Activated effector memory CD4-positive, alpha-beta T cell treated with anti-CD3 and anti-CD28 coated beads, Interleukin-2, amount 50 U/mL, for 16 hours (primary cell): Measurements from ENCODE around the gene HEXD.

Experiments
- DNase-seq: peaks from one replicate; pipeline ENCODE4 v3.0.0-alpha.2; 2020

HEXD gene

DNA sequence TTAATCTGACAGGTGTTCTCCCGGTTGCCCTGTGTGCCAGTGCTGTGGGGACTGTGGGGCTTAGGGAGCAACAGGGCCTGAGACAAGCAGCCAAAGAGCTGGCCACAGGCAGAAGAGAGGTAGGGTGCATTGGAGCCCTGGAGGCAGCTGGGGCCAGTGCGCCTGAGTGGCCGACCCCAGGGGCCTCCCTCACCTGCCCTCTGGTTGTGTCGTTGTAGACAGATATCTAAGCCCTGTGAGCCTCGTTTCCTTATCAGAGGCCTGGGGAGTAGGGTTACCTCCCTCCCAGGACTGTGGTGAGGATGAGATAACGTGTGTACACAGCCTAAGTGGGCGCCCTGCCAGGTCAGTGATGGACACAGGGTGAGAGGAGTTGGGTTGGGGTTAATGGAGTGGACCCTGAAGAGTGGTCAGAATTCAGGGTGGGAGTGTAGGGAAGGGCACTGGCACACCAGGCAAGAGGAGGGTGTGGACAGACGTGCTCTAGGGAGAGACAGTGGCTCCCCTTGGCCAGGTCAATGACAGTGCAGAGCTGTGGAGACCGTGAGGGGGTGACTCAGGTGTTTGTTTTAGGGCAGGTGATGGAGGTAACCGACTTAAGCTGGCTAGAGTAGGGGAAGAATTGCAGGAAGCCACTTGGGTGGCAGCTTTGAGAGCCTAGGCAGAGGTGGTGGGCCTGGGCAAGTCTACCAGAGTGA, 43.8 kb downstream of the HEXD start:
- no peak for DNase-seq

DNA sequence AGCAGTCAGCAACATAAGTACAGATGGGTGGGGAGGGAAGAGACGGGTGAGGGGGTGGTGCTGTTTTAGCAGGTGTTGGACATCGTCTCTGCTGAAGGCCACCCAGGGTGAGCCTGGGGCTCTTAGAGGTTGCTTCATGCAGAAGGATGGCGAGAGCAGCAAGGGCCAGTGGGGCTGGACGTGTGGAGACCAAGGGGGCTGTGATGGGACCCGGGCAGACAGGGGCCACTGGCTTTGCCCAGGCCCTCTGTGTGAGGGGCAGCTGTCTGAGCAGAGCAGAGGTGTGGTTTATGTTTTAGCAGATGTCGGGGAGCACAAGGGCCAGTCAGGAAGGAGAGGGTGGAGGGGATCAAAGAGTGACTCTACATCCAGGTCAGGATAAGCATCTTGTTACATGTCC, 45.2 kb downstream of the HEXD start:
- DNase-seq = no peak

DNA sequence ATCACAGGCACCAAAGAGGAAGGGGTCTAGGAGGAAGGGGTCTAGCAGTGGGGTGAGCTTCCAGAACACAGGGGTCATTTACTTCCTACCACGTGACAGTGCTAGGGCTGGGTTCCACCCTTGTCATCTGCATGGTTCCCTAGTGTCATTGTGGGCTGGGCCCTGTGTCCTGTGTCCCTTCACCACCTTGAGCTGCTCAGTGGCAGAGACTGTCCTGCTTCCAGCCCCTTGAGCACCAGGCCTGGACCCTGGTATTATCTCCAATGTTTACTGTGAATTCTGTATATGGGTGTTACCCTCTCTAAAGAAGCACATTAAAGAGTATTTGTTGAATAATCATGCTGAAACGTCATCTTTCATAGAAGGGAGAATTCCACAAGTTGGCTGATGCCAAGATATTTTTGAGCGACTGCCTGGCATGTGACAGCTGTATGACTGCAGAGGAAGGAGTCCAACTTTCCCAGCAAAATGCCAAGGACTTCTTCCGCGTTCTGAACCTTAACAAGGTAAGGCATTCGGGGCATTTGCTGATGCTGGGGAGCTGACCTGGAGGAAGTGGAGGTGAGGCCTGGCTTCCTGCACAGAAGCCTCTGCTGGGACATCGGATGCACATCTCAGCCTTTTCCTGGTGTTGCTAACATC, 45.9 kb downstream of the HEXD start:
- DNase-seq = no peak

DNA sequence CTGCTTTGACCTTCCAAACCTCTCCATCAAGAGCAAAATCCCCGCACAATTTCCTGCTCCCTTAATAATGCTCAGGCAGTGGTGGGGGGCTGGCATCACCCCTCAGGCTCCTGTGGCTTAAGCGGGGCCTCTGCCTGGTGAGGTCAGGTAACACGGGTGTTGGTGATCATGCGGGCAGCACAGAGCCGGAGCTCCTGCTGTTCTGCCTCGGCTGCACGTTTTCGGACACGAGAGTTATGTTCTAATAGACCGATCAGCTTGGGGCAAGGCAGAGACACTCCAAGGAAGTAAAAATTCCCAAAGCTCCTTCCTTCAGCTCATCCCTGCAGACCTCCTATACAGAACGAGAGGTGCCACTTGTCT, 46.4 kb downstream of the HEXD start:
- no peak for DNase-seq

DNA sequence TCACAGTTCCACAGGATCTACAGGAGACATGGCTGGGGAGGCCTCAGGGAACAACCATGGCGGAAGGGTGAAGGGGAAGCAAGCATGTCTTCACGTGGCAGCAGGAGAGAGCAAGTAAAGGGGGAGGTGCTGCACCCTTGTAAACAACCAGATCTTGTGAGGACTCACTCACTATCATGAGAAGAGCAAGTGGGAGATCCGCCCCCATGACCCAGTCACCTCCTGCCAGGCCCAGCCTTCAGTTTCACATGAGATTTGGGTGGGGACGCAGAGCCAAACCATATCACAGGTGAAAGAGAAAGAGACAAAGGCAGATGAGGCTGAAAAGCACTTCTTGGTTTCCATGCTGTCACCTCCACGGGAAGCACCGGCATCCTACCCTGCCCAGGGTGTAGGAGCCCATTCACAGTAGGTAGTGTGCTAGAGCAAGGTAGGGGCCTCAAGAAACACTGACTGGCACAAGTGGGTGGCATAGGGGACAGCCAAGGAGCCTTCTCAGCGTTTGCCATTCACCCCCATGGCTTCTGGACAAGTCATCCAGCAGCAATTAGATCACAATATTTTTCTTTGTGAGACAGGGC, 47.0 kb downstream of the HEXD start:
- no peak for DNase-seq

DNA sequence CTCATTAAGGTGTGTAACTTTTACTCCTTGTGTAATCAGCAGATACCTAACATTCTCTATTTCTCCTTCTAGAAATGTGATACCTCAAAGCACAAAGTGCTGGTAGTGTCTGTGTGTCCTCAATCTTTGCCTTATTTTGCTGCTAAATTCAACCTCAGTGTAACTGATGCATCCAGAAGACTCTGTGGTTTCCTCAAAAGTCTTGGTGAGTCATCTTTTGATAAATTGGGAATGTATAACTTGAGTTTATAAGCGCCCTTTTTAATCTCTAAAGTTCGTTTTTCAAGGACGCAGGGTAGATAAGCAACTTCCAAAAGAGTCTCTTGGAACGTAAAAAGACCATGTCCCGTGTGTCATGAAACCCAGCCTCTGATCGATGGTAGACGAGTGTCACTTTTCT, 50.5 kb downstream of the HEXD start:
- DNase-seq = no peak

DNA sequence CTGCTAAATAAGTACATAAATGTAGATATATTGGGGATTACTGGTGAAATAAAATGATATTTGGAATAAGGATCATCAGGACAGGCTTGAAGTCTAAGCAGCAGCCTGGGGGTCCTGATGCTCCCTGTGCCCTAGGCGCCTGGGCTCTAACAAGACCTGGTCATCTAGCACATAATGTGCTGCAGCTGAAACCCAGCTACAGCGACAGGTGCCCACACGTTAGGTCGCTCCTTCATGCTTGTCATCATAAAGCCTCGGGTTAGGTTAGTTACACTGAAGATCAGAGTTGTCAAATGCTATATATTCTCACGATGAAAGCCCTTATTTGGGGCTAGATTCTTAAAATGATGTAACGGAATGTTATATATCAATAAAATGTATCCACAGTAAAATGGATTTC, 51.9 kb downstream of the HEXD start:
- DNase-seq = no peak

DNA sequence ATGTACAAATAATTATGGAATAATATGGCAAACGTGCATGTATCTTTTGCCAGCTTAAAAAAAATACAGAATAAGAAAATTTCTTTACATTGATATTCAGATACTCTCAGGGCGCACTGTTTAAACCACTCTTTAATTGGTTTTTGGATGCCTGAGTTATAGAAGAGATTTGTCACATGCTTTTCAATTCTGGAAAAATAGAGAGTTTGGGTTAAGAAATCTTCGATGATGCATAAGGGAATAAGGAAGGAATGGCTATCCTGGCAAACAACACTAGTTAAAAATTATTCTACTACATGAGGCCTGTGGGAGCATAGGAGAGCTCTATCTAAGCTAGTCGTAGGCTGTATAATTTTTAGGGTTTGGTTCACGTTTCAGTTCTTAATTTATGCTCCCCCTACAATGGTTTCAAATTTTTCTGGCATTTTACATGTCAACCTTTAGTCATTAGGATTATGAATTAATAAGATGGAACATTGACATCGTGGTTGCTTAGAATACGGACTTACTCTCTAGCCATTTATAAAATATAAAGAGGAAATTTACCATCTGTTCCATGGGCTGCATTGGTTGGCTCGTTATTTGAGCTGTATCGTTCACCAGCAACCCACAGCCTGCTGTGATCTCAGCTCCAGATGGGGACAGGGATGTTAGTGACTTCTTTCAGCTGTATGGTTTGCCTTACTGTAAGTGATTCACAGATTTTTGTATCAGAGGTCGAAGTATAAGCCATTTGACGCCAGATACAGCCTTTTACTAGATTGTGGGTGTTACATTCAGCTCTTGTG, 56.3 kb downstream of the HEXD start:
- DNase-seq = no peak

DNA sequence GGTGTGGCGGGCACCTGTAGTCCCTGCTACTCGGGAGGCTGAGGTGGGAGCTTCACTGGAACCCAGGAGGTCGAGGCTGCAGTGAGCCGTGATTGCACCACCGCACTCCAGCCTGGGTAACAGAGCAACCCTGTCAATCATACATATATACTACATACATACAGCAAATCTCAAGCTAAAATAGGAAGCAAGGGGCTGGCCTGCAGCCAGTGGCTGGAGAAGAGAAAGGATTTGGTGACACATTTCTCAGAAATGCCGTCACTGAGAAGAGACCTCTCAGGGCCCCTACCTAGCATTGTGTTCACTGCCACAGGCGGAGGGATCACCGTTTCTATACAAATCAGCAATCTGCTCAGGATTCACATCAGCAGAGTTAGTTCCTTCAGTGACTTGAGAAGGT, 57.3 kb downstream of the HEXD start:
- no peak for DNase-seq

DNA sequence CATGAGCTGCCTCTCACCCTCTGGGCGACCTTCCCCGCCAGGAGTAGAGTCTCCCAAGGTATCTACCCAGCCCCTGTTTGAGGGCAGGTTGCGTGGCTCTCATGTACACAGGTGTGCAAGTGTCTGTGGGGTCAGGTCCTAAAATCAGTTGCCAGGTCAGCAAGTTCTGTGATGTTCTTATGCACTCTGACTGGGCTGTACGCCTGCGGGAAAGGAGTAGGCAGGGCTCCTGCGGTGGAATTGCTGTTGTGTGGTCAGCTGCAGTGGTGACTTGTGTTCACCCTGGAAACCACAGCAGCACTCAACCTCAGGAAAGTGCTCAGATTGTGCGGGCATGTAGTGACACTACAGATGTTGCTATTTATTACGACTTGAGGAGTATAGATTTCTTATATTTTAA, 59.8 kb downstream of the HEXD start:
- no peak for DNase-seq

DNA sequence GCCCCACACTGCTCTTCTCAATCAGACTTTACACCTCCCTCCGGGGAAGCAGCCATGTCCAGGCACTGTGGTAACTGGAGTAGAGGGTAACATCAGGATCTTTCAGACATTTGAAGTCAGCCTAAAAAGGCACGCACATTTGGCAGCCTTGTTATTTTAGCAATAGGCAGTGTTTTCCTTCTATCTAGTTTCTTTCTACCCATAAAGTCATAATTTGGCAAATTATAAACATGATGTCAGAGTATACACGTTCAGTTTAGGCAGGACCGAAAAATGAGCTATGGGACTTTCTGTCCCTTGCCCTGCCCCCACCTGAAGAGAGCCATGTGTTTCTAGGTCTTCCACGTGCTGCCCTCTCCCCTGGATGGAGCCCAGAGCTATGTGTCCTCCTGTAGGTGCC, 61.5 kb downstream of the HEXD start:
- DNase-seq = no peak

DNA sequence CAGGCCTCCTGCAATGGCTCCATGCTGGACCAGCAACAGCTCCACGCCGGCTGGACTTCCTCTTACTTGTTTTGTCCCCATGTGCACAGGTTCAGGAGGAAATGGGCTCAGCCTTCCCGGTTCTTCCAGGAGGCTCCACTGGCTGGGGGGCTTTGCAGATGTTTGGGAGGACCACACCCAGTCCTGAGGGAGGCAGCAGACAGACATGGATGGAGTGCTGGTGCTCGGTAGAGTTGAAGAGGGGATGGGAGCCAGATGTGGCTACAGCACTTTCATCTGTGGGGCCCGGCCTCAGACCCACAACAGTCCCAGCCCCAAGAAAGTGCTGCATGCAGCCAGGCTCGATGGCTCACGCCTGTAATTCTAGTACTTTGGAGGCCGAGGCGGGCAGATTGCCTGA, 62.2 kb downstream of the HEXD start:
- no peak for DNase-seq

DNA sequence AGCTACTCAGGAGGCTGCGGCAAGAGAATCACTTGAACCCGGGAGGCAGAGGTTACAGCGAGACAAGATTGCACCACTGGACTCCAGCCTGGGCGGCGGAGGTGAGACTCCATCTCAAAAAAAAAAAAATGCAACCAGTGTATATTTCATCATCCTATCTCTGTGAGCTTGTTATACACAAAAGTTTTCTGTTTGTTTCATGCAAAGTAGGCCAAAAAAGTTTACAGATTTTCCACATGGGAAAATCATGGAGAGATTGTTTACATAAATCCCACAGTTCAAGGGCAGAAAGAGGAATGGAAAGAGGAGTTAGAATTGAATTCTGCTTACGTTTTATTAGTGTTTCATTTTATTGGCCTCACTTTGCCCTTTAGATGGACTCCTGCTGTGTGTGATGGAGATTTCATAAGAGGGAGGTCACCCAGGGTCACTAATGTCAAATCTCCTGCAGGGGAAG, 65.1 kb downstream of the HEXD start:
- DNase-seq = no peak

DNA sequence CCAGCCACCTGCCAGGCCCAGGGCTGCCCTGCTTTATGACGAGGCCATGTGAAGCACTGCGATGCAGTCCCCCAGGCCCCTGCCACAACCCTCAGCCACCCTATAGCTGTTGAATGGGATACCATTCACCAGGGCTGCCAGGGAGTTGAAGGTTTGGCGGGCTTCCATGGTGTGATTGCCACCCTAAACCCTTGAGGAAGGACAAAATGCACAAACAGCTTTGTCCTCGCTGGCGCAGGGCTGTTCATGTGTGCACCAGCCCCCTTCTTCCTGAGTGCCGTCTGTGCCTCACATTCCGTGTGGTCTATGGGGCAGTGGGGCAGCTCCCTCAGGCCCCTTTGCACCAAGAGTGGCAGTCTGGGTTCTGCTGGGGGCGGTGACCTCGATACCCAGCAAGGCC, 65.7 kb downstream of the HEXD start:
- no peak for DNase-seq

DNA sequence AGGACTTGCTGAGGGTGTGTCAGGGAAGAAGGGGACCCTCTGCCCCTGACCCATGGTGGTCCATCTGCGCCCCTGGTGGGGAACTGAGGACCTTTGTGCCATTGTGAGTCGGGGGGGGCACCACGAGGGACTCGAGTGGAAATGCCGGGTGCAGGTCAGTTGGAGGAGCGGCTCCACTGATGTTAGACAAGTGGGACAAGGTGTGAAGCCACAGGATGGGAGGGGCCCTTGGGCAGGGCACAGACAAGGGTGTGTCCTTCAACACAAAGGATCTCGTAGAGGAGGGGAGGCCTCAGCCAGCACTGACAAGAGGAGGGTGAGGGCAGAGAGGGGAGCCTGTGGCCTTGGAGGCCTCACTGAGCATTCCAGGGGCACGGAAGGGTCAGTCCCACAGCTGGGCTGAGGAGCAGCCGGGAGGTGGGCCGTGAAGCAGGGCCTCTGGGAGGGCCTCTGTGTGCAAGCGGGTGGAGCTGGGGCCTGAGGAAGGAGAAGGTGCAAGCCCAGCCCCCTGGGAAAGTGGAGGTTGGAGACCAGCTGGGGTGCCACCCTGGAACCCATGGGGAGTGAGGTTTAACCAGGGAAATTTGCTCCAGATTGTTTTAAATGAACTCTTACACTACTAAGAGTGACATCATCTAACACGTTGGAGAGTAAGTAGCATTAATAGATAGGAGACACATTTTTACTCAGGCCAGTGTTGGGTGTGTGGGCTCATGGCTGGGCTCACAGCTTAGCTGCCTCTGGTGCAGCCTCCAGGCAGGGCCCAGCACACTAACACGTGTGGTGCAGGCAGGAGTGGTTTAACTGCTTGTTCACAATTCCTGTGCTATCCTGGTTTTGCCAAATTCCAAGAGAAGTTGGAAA, 68.3 kb downstream of the HEXD start:
- no peak for DNase-seq

DNA sequence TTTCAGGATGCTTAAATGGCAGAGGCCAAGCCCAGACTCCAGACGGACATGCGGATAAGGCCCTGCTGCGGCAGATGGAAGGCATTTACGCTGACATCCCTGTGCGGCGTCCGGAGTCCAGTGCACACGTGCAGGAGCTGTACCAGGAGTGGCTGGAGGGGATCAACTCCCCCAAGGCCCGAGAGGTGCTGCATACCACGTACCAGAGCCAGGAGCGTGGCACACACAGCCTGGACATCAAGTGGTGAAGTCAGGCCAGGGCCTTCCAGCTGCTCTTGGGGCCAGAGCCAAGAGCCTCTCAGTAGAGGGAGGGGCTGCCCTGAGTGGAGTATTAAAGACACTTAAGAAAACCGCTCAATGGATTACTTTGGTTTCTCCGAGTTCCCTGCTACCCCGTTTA, 69.8 kb downstream of the HEXD start:
- DNase-seq = no peak

DNA sequence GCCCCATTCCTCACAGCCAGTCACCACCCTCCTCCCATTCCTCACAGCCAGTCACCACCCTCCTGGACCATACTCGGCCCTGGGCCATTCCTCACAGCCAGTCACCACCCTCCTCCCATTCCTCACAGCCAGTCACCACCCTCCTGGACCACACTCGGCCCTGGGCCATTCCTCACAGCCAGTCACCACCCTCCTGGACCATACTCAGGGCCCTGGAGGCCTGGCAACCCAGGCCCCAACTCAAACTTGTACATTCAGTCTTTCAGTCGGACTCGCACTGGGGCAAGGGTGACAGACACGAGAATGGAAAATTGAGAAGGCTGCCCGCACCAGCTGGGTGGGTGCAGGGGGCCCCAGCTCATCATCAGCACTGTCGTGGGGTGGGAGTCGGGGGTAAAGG, 71.0 kb downstream of the HEXD start:
- no peak for DNase-seq

DNA sequence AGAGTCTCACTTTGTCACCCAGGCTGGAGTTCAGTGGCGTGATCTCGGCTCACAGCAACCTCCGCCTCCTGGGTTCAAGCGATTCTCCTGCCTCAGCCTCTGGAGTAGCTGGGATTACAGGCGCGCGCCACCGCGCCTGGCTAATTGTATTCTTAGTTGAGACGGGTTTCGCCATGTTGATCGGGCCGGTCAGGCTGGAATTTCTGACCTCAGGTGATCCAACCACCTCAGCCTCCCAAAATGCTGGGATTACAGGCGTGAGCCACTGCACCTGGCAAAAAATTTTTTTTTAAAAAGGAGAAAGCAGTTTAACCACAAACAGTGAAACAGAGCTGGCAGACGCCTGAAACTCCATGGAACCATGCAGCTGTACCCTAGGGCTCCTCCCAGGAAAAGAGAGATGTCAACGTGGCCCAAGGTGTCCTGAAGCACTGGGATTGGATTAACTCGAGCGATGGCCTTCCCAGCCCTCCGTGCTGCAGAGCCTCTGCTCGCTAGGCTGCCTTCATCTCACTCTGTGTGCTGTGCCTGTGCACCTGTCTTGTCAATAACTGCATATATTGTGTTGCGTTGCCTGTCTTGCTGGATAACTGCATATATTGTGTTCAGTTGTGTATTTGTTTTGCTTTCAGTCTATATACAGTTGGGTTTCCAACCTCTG, 71.8 kb downstream of the HEXD start:
- no peak for DNase-seq

DNA sequence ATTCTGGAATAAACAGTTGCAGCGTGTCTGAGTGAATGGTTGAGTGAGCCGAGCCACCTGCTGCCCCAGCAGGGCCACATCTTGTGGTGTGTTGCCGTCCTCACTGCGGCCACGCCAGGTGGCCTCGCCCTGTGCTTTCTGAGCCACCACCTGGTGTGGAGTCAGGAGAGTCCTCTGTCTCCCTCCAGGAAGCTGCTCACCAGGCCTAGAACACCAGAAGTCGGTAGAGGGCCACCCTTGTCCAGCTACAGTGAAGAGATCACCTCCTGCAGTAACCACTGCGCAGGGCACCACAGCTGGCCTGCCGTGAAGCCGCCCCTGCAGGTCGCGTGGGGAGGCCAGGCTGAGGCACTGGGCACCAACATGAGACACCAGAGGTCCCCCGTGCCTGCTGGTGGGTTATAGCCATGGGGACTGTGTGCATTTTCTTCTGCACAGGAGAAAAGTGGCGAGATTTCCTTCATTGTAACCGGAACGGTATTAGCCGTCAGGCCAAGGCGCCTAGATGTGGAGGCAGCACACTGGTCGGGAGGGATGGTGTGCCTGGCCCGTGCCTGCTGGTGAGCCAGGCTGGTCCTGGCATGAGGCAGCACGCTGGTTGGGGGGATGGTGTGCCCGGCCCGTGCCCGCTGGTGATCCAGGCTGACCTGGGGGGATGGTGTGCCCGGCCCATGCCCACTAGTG, 72.5 kb downstream of the HEXD start:
- no peak for DNase-seq

DNA sequence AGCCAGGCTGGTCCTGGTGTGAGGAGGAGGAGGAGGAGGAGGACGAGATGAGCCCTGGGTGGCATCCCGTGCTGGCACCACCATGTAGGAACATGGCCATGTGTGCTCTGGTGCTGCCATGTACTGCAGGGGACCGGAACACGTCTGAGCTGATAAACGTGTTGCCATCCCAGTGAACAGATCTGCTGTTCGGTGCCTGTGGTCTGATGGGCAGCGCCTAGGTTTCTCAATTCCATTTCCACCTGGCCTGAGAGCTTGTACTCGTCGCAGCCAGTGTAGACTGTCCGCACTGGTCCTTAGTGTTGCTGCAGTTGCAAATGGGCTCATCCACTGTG, 73.0 kb downstream of the HEXD start:
- DNase-seq = no peak

DNA sequence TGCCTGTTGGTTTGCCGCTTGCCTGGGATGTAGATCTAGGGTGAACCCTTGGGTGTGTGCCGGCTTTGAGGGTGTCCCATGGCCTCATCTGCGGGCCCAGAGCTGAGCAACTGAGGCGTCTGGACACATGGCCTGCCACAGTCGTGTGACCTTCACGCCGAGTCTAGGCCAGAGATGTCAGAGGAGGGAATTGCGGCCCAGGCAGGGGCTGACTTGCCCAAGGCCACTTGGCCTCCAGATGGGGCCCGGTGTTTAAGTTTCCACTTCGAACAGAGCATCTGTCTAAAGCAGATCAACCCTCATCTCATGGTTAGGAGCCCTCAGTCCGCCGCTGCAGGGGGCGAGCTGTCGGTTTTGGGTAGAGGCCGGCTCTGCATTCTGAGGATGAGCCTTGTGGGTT, 73.4 kb downstream of the HEXD start:
- no peak for DNase-seq
